B cell (primary cell): ENCODE results near the gene PMF1.

ENCODE experiments used
- EZH2 ChIP-seq: IDR thresholded peaks from 2 replicates; pipeline ENCODE4 v1.6.1; 2012; ENCODE audit warnings: borderline replicate concordance, low read depth, mild to moderate bottlenecking, moderate library complexity, low read length; ENCODE audit not compliant: insufficient read depth, poor library complexity, severe bottlenecking
- TF ChIP-seq, protein P1 (sequence below): fragments of 200-600 bp; IDR thresholded peaks from one replicate; pipeline ENCODE4 v1.8.0; 2022; ENCODE audit warnings: antibody characterized with exemption, mild to moderate bottlenecking

DNA sequence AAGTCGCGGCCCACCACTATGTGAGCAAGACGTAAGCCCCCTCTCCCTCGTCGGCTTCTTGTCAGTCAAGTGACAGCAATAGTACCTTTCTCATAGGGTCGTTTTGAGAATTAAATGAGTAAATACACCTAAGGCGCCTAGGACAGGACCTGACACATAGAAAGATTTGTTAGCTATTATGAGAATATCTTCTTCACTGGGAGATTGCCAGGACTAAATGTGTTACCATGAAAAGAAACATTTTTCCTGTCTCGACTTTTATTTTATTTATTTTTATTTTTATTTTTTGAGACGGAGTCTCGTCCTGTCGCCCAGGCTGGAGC, 798 bp downstream of the PMF1 start:
- TF ChIP-seq, protein P1, sequence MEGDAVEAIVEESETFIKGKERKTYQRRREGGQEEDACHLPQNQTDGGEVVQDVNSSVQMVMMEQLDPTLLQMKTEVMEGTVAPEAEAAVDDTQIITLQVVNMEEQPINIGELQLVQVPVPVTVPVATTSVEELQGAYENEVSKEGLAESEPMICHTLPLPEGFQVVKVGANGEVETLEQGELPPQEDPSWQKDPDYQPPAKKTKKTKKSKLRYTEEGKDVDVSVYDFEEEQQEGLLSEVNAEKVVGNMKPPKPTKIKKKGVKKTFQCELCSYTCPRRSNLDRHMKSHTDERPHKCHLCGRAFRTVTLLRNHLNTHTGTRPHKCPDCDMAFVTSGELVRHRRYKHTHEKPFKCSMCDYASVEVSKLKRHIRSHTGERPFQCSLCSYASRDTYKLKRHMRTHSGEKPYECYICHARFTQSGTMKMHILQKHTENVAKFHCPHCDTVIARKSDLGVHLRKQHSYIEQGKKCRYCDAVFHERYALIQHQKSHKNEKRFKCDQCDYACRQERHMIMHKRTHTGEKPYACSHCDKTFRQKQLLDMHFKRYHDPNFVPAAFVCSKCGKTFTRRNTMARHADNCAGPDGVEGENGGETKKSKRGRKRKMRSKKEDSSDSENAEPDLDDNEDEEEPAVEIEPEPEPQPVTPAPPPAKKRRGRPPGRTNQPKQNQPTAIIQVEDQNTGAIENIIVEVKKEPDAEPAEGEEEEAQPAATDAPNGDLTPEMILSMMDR, result no peak
- TF ChIP-seq EZH2, result no peak
